HG03175 (cell line): ENCODE results near the gene KMT5B.

Source experiments
- ATAC-seq: cut with Tn5 transposase; IDR thresholded peaks from one replicate; pipeline ENCODE4 v1.9.1; 2021; ENCODE audit warnings: mild to moderate bottlenecking, moderate library complexity; ENCODE audit not compliant: unreplicated experiment

Gene KMT5B

GRCh38 chr11:68216171-68216938 lies 3.3 kb upstream of the KMT5B start:
- no peak for ATAC-seq

GRCh38 chr11:68215524-68216170 lies 2.6 kb upstream of the KMT5B start:
- no peak for ATAC-seq

GRCh38 chr11:68215087-68215445 lies 2.0 kb upstream of the KMT5B start:
- no peak for ATAC-seq

- peak; percentile 5 for ATAC-seq
Measured at GRCh38 chr11:68214173-68215086, 1.3 kb upstream of the KMT5B start.

GRCh38 chr11:68213555-68214172 lies 568 bp upstream of the KMT5B start:
- peak; percentile 43 for ATAC-seq

- ATAC-seq: peak; percentile 65
Measured at GRCh38 chr11:68212421-68213134, 518 bp downstream of the KMT5B start.

- no peak for ATAC-seq
Measured at GRCh38 chr11:68211546-68211945, 1.6 kb downstream of the KMT5B start.

GRCh38 chr11:68206211-68206610 lies 6.9 kb downstream of the KMT5B start:
- no peak for ATAC-seq

GRCh38 chr11:68204402-68204801 lies 8.7 kb downstream of the KMT5B start:
- ATAC-seq: no peak

- no peak for ATAC-seq
Measured at GRCh38 chr11:68202165-68202564, 10.9 kb downstream of the KMT5B start.

- no peak for ATAC-seq
Measured at GRCh38 chr11:68201492-68201891, 11.6 kb downstream of the KMT5B start.

GRCh38 chr11:68200639-68201038 lies 12.5 kb downstream of the KMT5B start:
- no peak for ATAC-seq

- no peak for ATAC-seq
Measured at GRCh38 chr11:68199295-68199987, 13.7 kb downstream of the KMT5B start.

- no peak for ATAC-seq
Measured at GRCh38 chr11:68196219-68196618, 16.9 kb downstream of the KMT5B start.

- no peak for ATAC-seq
Measured at GRCh38 chr11:68194675-68195294, 18.3 kb downstream of the KMT5B start.

- ATAC-seq: no peak
Measured at GRCh38 chr11:68193018-68193417, 20.1 kb downstream of the KMT5B start.

- no peak for ATAC-seq
Measured at GRCh38 chr11:68191661-68192579, 21.2 kb downstream of the KMT5B start.

GRCh38 chr11:68189888-68190287 lies 23.2 kb downstream of the KMT5B start:
- no peak for ATAC-seq
